Endometrial microvascular endothelial cells (primary cell): ENCODE measurements around the gene GPR15. TPM values are rescaled to one million over a fixed set of nuclear protein-coding genes. Genes with fewer than 3 reads are reported as not detected.
"Not testable (repeated sequence)": the region's sequence is repeated elsewhere in the genome, so short reads cannot be mapped to it uniquely, and the experiment has no call there.

Experiments
- in situ Hi-C: cut with HindIII; loops from 2 replicates; pipeline ENCODE4 v1.10.0; 2017; ENCODE audit warnings: low sequenced_read_pairs, low pct_unique_long_range_greater_than_20kb; ENCODE audit errors: inconsistent ontology term
- total RNA-seq: library from RNA; depleted of rRNA; stranded (reverse); fragments of >200 nt; gene quantifications from one replicate; pipeline ENCODE4 v1.2.3, GENCODE V29; 2015; ENCODE audit errors: inconsistent ontology term

Gene GPR15
- total RNA-seq, 1 donor from 2014 or later, result not detected

DNA sequence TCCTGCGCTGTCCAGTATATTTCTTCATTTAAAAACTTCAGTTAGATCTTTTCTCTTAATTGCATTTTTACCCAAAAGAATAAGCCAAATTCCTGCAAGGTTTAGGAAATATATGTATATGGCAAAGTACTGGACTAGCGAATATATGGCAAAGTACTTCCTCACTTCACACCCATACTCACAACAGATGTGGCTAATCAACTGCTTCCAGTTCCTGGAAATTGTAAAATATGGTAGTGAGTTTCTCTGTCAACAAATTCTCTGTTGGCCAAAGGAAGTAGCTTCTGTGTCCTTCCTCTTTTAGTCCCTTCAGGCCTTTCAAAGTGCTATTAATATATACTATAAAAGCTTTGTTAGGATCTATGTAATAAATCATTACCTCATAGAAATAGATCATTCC, 22.0 kb downstream of the GPR15 start:
- in situ Hi-C loops, result no loop called here

DNA sequence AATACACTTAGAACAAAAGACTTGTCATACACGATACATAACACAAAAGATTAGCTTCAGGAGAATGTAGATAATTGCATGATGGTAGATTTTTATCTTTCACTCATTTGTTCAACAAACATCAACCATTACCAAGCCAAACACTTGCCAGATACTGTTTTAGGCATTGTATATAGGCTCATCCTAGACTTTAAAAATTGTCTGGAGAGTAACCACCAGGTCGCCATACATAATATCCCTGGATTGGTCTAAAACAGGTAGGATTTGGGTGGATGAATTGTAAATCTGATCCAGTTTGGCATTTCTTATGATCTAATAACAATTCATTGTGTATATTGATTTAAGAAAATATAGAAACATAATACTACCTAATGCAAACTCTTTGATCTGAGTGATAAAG, 22.8 kb downstream of the GPR15 start:
- in situ Hi-C loops, result no loop called here

DNA sequence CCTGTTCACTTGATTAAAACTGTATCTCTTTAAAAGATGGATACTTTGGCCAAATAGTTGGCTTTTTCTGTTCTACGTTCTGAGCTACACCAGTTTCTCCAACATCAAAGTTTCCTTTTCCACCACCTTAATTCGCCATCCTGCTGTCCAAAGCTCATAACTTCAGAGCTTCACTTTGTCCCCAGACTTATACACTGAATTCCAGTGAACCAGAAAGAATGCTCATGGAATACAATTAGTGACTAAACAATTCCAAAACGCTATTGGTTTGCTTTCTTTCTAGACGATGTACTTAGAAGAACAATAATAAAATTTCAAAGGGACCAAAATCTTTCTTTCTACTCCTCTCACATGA, 23.2 kb downstream of the GPR15 start:
- in situ Hi-C loops, result no loop called here

DNA sequence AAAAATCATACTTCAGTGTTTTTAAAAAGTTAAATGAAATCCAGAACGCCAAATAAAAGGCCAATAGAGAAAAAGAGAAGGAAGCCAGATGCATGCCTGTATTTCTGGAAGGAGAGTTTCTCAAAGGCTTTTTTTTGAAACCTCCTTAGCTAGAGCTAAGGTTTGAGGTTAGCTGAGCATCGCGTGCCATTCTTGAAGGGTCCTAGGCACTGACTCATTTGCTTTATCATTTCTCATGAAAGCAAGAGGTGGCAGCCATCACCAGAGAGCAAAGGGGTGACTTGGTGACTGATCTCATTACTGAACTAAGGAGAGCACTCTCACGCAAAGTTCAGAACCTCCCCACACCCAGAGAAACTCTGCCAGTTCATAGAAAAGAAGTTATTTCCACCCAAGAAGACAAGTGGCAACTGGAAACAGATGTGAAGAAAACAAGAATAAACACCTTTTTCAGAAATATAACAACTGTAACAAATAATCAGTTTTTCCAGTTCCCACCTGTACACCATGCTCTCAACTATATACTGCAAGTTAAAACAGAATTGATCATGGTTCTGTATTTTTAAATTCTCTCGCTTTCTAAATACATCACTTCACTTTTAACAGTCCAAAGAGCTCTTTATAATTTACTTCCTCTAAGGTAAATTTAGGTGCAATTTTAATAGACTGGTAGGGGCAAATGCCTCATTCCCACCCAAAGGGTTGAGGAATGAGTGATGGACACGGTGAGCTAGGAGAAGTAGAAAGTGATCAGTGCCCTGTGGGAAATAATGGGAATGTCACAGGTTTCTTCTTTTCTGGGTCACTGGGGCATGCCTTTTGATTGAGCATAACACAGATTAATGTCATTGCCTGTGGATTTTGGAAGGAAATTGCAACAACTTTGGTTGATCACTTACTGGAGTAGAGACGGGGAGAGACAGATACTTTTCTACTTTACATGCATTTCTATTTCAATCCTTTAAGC, 24.7 kb downstream of the GPR15 start:
- in situ Hi-C loops, result no loop called here

DNA sequence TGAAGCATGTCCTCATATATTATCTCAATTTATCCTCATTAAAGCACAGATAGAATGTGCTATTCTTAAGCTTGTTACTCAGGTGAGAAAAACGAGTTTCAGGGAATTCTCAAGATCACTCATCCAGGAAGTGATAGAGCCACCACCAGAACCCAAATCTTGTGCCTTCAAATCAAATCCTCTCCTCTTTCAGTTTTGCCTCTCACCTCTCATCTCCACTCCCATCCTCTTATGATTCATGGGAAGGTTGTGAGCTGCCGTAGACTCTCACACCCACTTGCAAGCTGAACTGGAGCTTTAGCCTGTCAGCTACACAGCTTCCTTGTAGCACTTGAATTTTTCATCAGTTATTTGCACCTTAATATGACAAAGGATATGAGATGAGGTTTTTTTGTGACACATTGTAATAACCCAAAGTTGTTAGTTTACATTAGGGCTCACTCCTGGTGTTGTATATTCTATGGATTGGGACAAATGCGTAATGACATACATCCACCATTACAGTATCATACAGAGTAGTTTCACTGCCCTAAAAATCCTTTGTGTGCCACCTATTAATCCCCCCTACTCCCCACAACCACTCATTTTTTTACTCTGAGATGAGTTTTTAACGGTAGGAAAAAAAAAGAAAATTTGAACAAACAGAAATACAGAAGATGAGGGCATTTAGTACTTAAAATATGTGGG, 25.7 kb downstream of the GPR15 start:
- in situ Hi-C loops, result no loop called here

DNA sequence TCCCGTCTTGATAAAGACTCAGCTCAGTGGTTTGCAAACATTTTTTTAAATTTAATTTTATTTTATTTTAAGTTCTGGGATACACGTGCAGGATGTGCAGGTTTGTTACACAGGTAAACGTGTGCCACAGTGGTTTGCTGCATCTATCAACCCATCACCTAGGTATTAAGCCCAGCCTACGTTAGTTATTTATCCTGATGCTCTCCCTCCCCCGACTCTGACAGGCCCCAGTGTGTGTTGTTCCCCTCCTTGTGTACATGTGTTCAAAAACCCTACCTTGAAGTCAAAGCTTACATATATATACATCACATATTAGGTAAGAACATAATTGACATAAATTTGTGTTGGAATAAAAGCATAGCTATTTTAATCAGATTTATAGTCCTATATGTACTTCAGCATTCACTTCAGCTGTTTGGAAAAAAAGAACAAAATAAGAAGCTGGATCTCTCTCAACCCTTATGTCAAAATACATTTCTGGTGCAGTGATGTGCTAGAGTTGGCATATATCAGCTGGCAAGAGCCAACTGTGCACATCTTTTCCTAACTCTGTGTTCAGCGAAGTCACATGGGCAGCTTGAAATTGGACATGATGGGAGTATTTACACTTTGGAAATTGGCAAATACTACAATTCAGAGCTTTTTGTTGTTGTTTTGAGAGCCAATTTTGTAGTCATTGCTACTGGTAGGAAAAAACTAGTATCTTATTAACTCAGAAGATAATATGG, 26.5 kb downstream of the GPR15 start:
- in situ Hi-C loops, result no loop called here

DNA sequence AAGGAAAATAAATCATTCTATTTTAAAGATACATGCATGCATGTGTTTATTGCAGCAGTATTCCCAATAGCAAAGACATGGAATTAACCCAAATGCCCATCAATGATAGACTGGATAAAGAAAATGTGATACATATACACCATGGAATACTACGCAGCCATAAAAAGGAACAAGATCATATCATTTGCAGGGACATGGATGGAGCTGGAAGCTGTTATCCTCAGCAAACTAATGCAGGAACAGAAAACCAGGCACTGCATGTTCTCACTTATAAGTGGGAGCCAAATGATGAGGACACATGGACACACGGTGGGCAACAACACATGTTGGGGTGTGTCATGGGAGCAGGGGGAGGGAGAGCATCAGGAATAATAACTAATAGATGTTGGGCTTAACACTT, 28.0 kb downstream of the GPR15 start:
- in situ Hi-C loops, result not testable (repeated sequence)

DNA sequence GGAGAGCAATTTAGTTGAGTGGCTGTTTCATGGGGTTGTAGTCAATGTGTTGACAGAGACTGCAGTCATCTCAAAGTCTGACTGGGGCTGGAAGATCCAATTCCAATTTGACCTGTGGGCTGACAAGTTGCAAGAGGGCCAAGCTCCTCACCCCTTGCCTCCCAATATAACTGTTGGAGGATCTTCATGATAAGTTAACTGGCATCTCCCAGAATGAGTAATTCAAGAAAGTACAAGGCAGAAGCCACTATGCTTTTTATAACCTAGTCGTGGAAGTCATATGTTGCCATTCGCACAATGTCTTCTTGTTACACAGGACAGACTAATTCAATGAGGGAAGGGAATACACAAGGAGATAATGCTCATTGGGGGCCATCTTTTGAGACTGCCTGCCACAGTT, 29.1 kb downstream of the GPR15 start:
- in situ Hi-C loops, result no loop called here

DNA sequence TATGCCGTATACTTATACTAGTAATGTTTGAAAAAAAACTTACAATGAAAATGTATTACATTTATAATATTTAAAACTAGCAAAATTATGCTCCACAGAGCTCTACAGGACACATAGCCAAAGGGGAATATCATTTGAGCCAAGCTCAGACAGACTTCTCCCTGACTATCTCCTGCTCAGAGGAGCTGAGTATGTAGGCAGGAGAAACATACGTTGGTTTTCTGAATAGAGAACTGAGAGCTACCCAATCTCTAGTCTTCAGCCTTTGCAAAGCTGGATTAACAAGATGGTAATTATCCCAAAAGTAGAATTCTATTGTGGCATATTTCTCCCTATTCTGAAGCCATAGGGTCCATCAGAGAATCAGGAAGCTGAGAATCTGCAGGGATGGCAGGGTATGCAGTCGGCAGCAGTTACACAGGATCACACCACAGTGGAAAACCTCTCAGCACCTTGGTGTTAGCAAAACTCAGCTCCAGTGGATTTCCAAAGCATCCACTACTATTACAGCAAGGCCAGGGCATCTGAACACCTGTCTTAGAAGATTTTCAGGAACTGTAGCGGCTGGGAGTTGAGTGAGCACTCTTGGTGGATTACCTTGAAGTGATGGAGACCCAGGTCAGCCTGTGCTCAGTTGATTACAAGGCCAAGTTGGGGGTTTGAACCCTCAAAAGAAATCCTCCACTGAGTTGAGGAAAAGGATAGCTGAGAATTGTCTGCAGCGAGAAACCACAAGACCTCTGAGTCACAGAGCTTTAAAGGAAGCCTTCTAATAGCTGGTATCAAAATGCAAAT, 30.1 kb downstream of the GPR15 start:
- in situ Hi-C loops, result no loop called here

DNA sequence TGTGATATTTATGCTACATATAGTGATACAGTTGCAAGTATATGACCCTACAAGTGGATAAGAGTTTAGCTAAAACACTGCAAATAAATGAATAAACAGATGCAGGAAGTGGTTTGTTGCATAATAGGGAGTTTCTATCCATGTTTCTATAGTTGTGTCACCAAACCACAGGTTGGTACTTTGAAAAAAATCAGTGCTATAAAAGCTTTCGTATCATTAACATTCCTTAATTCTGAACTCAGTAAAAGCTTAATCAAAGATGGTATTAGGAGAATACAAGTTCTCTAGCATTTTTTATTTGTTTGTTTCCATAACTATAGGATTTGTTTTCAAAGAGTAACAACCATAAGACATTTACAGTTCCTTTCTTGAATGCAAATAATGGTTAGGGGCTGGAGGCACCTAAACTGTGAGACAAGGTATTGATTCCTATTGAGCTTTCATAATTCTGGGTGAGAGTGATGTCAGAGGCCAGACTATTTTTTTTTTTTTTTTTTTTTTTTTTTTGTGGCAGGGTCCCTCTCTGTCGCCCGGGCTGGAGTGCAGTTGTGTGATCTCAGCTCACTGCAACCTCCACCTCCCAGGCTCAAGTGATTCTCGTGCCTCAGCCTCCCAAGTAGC, 32.0 kb downstream of the GPR15 start:
- in situ Hi-C loops, result no loop called here

DNA sequence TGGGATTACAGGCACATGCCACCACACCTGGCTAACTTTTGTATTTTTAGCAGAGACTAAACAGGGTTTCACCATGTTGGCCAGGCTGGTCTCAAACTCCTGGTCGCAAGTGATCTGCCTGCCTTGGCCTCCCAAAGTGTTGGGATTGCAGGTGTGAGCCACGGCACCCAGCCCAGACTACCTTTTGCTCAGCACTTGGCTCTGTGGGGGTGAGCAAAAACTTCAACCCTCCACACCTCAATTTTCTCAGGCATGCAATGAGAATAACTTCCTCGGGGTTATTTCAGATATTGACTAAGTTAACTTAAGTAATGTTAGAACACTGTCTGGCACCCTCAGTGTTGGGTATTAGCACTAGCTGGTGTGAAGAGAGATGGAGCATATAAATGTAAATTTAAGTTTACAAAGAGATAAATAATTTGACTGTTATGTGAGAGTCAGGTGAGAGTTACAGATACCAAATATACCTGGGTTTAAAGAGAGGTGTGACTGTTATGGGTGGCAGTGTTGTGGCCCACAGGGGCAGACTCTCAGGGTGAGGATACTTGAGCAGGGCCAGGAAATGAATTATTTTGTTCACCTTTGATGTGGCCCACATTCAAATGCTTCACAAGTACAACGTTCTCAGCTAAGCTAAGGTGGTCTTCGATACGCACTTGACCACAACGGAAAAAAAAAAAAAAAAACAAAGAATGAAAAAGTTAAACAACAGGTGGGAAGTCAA, 32.7 kb downstream of the GPR15 start:
- in situ Hi-C loops, result no loop called here

DNA sequence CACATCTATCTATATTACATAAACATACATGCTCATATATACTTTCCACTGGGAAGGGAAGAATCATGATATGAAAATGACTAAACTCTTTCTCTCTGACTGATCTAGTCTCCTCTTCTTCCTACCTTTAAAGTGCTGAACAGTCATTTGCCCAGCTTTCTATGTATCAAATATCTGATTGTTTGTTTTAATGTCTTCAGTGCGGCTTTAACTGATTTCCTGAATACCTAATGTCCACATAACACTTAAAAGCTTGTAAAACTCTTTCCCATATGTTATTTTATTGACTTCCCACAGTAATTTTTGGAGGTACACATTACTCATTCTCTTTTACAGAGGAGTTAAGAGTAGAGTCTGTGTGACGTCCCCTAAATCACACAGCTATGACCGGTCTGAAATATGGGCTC, 33.5 kb downstream of the GPR15 start:
- in situ Hi-C loops, result no loop called here

DNA sequence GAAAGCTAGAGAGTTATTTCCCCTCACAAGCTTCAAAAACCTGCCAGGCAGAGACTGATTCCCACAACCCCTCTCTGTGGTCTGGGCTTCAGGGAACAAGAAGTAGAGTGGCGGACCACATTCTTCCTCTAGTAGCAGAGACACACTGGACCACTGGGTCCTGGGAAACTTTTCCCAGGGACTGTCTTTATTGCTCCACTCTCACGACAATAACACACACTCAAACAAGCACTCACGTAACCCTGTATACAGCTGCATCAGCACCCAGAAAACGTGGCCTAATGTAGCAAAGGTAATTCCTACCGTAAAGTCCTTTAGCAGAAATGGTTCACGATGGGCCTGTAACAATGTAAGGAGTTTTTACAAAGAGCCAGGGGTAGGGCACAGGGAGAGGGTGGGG, 34.1 kb downstream of the GPR15 start:
- in situ Hi-C loops, result no loop called here

DNA sequence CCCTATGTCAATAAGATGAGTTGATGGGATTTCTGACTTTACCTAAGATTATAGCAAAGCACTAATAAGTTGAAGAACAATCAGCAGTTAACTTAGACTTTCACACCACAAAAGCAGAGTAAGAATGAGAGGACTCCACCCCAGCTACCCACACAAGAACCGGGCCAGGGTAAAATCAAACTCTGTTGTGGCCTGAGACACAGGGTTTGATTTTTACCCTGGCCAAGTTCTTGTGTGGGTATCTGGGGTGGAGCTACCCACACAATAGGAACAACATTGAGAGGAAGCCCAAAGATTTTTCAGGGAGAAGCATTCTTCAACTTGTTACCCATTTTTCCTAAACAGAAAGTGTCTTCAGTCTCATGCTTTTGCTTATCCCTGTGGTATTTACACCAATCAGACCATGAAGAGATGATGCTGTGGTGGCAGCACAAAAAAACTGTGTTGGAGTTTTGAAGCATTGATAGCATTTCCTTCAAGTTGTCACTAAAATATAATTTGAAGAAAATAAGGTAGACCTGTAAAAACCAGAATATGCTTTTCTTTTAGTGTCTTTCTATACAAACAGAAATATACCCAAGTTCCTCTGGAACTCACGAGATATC, 36.0 kb downstream of the GPR15 start:
- in situ Hi-C loops, result no loop called here

DNA sequence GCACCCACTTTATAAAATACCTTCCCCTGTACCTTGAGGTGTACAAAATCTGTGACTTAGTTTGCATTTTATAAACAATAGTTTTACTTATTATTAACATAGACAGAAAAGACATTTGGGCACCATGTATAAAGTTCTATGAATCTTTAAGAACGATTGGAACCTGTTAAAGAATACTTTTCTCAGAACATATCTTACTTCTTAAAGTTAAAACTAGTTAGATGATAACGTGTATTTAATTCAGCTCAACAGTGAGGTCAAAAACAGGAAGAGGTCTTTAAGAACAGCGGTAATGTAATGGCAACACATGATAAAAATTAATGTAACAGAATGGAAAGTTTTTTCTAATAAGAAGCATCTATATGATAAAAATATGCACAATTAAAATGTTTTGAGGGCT, 36.6 kb downstream of the GPR15 start:
- in situ Hi-C loops, result no loop called here

DNA sequence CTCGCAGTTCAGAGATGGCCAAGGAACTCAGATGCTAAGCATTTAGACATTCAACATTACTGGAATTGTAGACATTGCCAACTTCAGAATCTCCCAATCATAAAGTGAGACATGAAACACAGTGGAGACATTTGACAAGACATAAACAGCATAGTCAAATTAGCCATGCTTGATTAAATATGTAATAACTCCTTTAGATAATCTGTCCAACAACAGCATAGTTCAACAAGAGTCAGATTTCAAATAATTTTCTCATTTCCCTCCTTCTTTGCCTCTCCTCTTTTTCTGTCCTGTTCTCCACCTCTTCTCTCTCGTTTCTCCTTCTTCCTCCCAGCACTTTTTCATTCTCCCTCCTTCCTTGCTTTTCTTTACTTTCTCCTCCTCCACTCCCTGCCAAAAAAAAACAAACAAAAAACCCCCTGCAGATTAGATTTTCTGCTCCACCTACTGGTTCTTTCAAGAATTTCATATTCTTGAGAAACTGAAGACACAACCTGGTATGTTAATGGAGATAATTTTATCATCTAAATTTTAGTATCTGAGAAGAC, 41.5 kb downstream of the GPR15 start:
- in situ Hi-C loops, result no loop called here

DNA sequence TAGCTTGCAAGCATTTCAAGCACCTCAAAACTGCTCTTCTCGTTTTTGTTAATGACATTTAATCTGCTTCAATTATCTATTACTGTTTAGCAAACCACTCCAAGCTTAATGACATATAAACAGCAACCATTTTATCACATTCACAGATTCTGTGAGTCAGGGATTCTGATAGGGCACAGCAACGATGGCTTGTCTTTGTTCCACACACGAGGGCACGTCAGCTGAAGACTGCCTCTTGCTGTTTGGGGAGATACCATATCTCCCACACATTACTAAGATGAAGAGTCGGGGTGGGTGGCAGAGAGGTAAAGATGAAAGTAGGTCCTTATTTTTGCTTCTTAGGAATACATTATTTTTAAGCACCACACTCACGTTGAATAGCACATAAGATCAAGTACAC, 42.4 kb downstream of the GPR15 start:
- in situ Hi-C loops, result no loop called here
